Endothelial cell of umbilical vein (primary cell): ENCODE results near the gene TMBIM6.

Experiments used
- CTCF ChIP-seq, 2 donors: IDR thresholded peaks; 1 replicate in 1 of 2; 2 replicates in 1 of 2; pipeline ENCODE4 v1.5.1; 2011; ENCODE audit warnings: low read length in 2 of 2, mild to moderate bottlenecking in 2 of 2, moderate library complexity in 2 of 2, control low read depth in 1 of 2, inconsistent platforms in 1 of 2, low read depth in 1 of 2; ENCODE audit not compliant: insufficient read depth in 1 of 2; ENCODE audit errors: extremely low read depth in 1 of 2
- EZH2 ChIP-seq: IDR thresholded peaks from 2 replicates; pipeline ENCODE4 v1.6.1; 2012; ENCODE audit warnings: borderline replicate concordance, low read depth, mild to moderate bottlenecking, moderate library complexity, low read length, inconsistent platforms; ENCODE audit not compliant: severe bottlenecking
- GATA2 ChIP-seq: IDR thresholded peaks from 2 replicates; pipeline ENCODE4 v1.7.0; 2011; ENCODE audit warnings: low read depth, mild to moderate bottlenecking, moderate library complexity, mixed read lengths, low read length; ENCODE audit not compliant: insufficient read length, insufficient read depth
- MAX ChIP-seq: IDR thresholded peaks from 2 replicates; pipeline ENCODE4 v1.6.1; 2011; ENCODE audit not compliant: insufficient read depth, insufficient read length
- MYC ChIP-seq: IDR thresholded peaks from one replicate; pipeline ENCODE4 v1.6.1; 2011; ENCODE audit warnings: mild to moderate bottlenecking, low read depth, low read length
- POLR2A ChIP-seq: IDR thresholded peaks from 2 replicates; pipeline ENCODE4 v1.6.1; 2012; ENCODE audit warnings: low read depth, mild to moderate bottlenecking, control low read depth, low read length
- POLR2AphosphoS5 ChIP-seq: IDR thresholded peaks from 2 replicates; pipeline ENCODE4 v1.6.1; 2012; ENCODE audit warnings: low read depth, mild to moderate bottlenecking, control low read depth, low read length, moderate library complexity; ENCODE audit not compliant: insufficient read depth

GRCh38 chr12:49776413-49776812 lies 35.1 kb downstream of the TMBIM6 start:
- TF ChIP-seq EZH2 = no peak
- peak; percentile 77 to 79 for TF ChIP-seq CTCF (IDR thresholded peaks at IDR 0.05; ENCODE audit: extremely low read depth in 1 of 2, insufficient read depth in 1 of 2, low read depth in 1 of 2, low read length in 2 of 2)
- no peak for TF ChIP-seq POLR2A
- no peak for TF ChIP-seq POLR2AphosphoS5
- TF ChIP-seq MAX = no peak
- no peak for TF ChIP-seq MYC
- no peak for TF ChIP-seq GATA2
